HEK293T (cell line): ENCODE data around the gene MUC21.

Source experiments
- CTCF ChIA-PET: fragments of 350-600 bp; formaldehyde crosslinking; extraction: SDS; loops from one replicate; lab custom pipeline; 2021; ENCODE audit warnings: antibody characterized with exemption, inconsistent platforms; lab: Yijun Ruan, JAX
- POLR2A ChIA-PET: fragments of 350-600 bp; formaldehyde crosslinking; extraction: SDS; loops from one replicate; lab custom pipeline; 2020; ENCODE audit warnings: antibody characterized with exemption, inconsistent platforms; lab: Yijun Ruan, JAX
- DNase-seq: peaks from one replicate; pipeline ENCODE4 v3.0.0; 2012; ENCODE audit warnings: mixed read lengths; ENCODE audit errors: extremely low spot score
- ARNT ChIP-seq: fragments of 450-650 bp; IDR thresholded peaks from 2 replicates; pipeline ENCODE4 v1.6.1; 2017; ENCODE audit warnings: mild to moderate bottlenecking
- BHLHE40 ChIP-seq: fragments of 450-650 bp; IDR thresholded peaks from 2 replicates; pipeline ENCODE4 v1.6.1; 2016; ENCODE audit warnings: mild to moderate bottlenecking, moderate library complexity, borderline replicate concordance
- CTBP1 ChIP-seq: fragments of 450-650 bp; IDR thresholded peaks from 2 replicates; pipeline ENCODE4 v1.6.1; 2016; ENCODE audit warnings: borderline replicate concordance
- ELF4 ChIP-seq: fragments of 450-650 bp; IDR thresholded peaks from 2 replicates; pipeline ENCODE4 v1.6.1; 2017; ENCODE audit warnings: antibody characterized with exemption
- FOXA1 ChIP-seq: fragments of 450-650 bp; IDR thresholded peaks from 2 replicates; pipeline ENCODE4 v1.6.1; 2016; ENCODE audit warnings: mild to moderate bottlenecking
- FOXK2 ChIP-seq: fragments of 450-650 bp; IDR thresholded peaks from 2 replicates; pipeline ENCODE4 v1.6.1; 2016; ENCODE audit warnings: mild to moderate bottlenecking
- FOXM1 ChIP-seq: fragments of 450-650 bp; IDR thresholded peaks from 2 replicates; pipeline ENCODE4 v1.6.1; 2017; ENCODE audit warnings: mild to moderate bottlenecking, borderline replicate concordance
- HDGF ChIP-seq: fragments of 450-650 bp; IDR thresholded peaks from 2 replicates; pipeline ENCODE4 v1.6.1; 2017; ENCODE audit warnings: antibody characterized with exemption, borderline replicate concordance
- L3MBTL2 ChIP-seq: fragments of 450-650 bp; conservative IDR thresholded peaks from 2 replicates; pipeline ENCODE4 v1.6.1; 2016; ENCODE audit warnings: mild to moderate bottlenecking
- LEF1 ChIP-seq: fragments of 450-650 bp; IDR thresholded peaks from 2 replicates; pipeline ENCODE4 v1.6.1; 2017; ENCODE audit warnings: mild to moderate bottlenecking, borderline replicate concordance
- NFRKB ChIP-seq: fragments of 450-650 bp; IDR thresholded peaks from 2 replicates; pipeline ENCODE4 v1.6.1; 2016; ENCODE audit warnings: mild to moderate bottlenecking, moderate library complexity
- SP1 ChIP-seq: fragments of 450-650 bp; IDR thresholded peaks from 2 replicates; pipeline ENCODE4 v1.6.1; 2017
- SUZ12 ChIP-seq: fragments of 450-650 bp; IDR thresholded peaks from 2 replicates; pipeline ENCODE4 v1.6.1; 2016; ENCODE audit warnings: mild to moderate bottlenecking
- TARDBP ChIP-seq: fragments of 450-650 bp; IDR thresholded peaks from 2 replicates; pipeline ENCODE4 v1.6.1; 2016
- ZNF384 ChIP-seq: fragments of 450-650 bp; IDR thresholded peaks from 2 replicates; pipeline ENCODE4 v1.6.1; 2016
- TF ChIP-seq, protein P1 (sequence below): fragments of 450-650 bp; IDR thresholded peaks from 2 replicates; pipeline ENCODE4 v1.6.1; 2016

Gene MUC21

GRCh38 chr6:30951907-30952469, 31.5 kb upstream of the MUC21 start:
- TF ChIP-seq ARNT = no peak
- TF ChIP-seq L3MBTL2 = no peak
- TF ChIP-seq FOXK2 = no peak
- no peak for TF ChIP-seq FOXM1
- no peak for TF ChIP-seq NFRKB
- TF ChIP-seq LEF1 = no peak
- TF ChIP-seq BHLHE40 = no peak
- TF ChIP-seq TARDBP = no peak
- TF ChIP-seq FOXA1 = no peak
- TF ChIP-seq HDGF = no peak
- TF ChIP-seq, protein P1, sequence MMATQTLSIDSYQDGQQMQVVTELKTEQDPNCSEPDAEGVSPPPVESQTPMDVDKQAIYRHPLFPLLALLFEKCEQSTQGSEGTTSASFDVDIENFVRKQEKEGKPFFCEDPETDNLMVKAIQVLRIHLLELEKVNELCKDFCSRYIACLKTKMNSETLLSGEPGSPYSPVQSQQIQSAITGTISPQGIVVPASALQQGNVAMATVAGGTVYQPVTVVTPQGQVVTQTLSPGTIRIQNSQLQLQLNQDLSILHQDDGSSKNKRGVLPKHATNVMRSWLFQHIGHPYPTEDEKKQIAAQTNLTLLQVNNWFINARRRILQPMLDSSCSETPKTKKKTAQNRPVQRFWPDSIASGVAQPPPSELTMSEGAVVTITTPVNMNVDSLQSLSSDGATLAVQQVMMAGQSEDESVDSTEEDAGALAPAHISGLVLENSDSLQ = no peak
- TF ChIP-seq CTBP1 = no peak
- TF ChIP-seq SUZ12 = no peak
- no peak for TF ChIP-seq ELF4
- no peak for DNase-seq
- ChIA-PET CTCF (no interaction called here), POLR2A (no interaction called here)

- no peak for DNase-seq
- ChIA-PET POLR2A (interaction anchor here (1.0 to 1.1 kb wide), 3 partner anchors 28 to 118 kb away, joined by 3 to 8 read pairs (median 5); no protein-coding TSS in a partner anchor), CTCF (no interaction called here)
- TF ChIP-seq FOXK2 (no peak), TARDBP (no peak), ELF4 (no peak), NFRKB (no peak), CTBP1 (no peak), ZNF384 (no peak), SUZ12 (no peak), LEF1 (no peak), L3MBTL2 (no peak), FOXA1 (no peak), HDGF (no peak), SP1 (no peak), ARNT (no peak), BHLHE40 (no peak), FOXM1 (no peak)
- TF ChIP-seq, protein P1 = no peak
Measured at GRCh38 chr6:30954631-30955366, 28.7 kb upstream of the MUC21 start.

DNA sequence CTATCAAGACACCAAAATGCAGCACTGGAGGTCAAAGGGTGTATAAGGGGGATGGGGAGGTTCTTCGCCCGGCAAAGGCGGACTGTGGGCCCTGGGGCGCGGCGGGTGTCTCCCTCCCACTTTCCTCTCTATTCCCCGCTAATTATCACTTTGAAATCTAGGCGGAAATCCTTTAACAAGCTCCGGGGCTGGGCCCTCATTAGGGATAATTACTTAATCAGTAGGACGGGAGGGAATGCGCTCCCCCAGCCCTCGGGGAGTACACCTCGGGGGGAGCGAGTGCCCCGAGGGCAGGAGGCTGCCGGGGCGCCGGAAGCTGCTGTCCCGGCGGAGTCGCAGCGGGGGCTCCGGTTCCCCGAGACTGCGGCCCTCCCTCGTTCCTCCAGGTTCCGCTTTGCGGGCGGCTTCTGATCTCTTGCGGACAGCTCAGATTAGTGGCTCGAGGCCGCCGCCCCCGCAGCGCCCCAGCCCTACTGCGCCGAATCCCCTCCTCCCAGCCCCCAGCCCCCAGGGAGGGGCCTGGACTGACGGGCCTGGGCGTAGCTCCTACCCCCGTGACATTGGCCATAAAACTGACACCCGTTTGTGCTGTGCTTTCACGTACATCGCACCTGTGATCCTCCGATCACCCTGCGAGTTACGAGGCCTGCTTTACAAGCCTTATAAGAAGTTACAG, 28.0 kb upstream of the MUC21 start:
- CTCF ChIA-PET = interaction anchor here (0.6 to 1.1 kb wide), 2 partner anchors 132 to 258 kb away, joined by 3 to 7 read pairs; no protein-coding TSS in a partner anchor
- peak; percentile 63 for DNase-seq
- POLR2A ChIA-PET = interaction anchor here (0.6 to 1.2 kb wide), 8 partner anchors 12 to 117 kb away, joined by 3 to 8 read pairs (median 4); partner anchors contain the start of gene DDR1

GRCh38 chr6:30957716-30958115, 25.8 kb upstream of the MUC21 start:
- ChIA-PET POLR2A (no interaction called here), CTCF (no interaction called here)
- DNase-seq = no peak
- TF ChIP-seq L3MBTL2 (no peak), NFRKB (no peak), ELF4 (no peak), SUZ12 (no peak), CTBP1 (no peak), TARDBP (no peak), LEF1 (no peak), BHLHE40 (no peak), FOXA1 (no peak), FOXM1 (no peak), ARNT (no peak), ZNF384 (no peak)
- TF ChIP-seq, protein P1 = no peak

More for the DNA sequence above, 28.0 kb upstream of the MUC21 start:
- TF ChIP-seq L3MBTL2 = peak; percentile 60; the same call in 1 of the 2 replicates
- TF ChIP-seq TARDBP = no peak
- peak; percentile 52; the same call in 1 of the 2 replicates for TF ChIP-seq FOXM1
- TF ChIP-seq, protein P1 = peak; percentile 50; the same call in 1 of the 2 replicates
